Hepatocyte (in vitro differentiated cells): ENCODE data around the gene HSPB2.
"Not testable (repeated sequence)": the region's sequence is repeated elsewhere in the genome, so short reads cannot be mapped to it uniquely, and the experiment has no call there.

Source experiments
- EZH2 ChIP-seq: fragments of 200-600 bp; sonication (generic); IDR thresholded peaks from 2 replicates; pipeline ENCODE4 v1.6.1; 2016; ENCODE audit warnings: antibody characterized with exemption, mild to moderate bottlenecking, borderline replicate concordance
- TF ChIP-seq, protein P1 (sequence below): fragments of 200-600 bp; sonication (generic); IDR thresholded peaks from 2 replicates; pipeline ENCODE4 v1.5.1; 2016; ENCODE audit warnings: antibody characterized with exemption, mild to moderate bottlenecking; ENCODE audit not compliant: poor library complexity

GRCh38 chr11:111933176-111933575 is 20.6 kb downstream of the HSPB2 start:
- TF ChIP-seq, protein P1, sequence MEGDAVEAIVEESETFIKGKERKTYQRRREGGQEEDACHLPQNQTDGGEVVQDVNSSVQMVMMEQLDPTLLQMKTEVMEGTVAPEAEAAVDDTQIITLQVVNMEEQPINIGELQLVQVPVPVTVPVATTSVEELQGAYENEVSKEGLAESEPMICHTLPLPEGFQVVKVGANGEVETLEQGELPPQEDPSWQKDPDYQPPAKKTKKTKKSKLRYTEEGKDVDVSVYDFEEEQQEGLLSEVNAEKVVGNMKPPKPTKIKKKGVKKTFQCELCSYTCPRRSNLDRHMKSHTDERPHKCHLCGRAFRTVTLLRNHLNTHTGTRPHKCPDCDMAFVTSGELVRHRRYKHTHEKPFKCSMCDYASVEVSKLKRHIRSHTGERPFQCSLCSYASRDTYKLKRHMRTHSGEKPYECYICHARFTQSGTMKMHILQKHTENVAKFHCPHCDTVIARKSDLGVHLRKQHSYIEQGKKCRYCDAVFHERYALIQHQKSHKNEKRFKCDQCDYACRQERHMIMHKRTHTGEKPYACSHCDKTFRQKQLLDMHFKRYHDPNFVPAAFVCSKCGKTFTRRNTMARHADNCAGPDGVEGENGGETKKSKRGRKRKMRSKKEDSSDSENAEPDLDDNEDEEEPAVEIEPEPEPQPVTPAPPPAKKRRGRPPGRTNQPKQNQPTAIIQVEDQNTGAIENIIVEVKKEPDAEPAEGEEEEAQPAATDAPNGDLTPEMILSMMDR, result not testable (repeated sequence)
- not testable (repeated sequence) for TF ChIP-seq EZH2
